Heart left ventricle (tissue), 13 donors: ENCODE results near the gene OXCT2.

Experiments used
- CTCF ChIP-seq, 12 donors: fragments of 200-600 bp; sonication (generic) in 4 of 12; IDR thresholded peaks; one replicate each; pipeline versions ENCODE4 v1.5.0 to v1.8.0; 2018 to 2022; ENCODE audit warnings: antibody characterized with exemption in 12 of 12, mild to moderate bottlenecking in 5 of 12
- POLR2A ChIP-seq, 2 donors: fragments of 450-650 bp; IDR thresholded peaks; one replicate each; pipeline ENCODE4 v1.6.1; 2017; ENCODE audit warnings: antibody characterized with exemption in 2 of 2, mild to moderate bottlenecking in 2 of 2, moderate library complexity in 2 of 2
- donor health status: ischemic (EF 13 %, LVEDD 7.1; RV severe dilation, severe dysfunction).
- donor health status: DM: no; HTN: yes; CAD: no.
- donor health status: DM: no; HTN: no; CAD: no.
- donor health status: ischemic (EF 25% LVEDD 6.9; RV normal size, moderate dysfunction).
- donor health status: ischemic (EF 25% LVEDD 5.7; RV mildly dilated, moderate dysfunction).
- donor health status: ischemic (EF 35%, LVEDD 5.7; RV mildly dilated, moderate dysfunction).
- donor health status: nonischemic (EF 11% LVEDD 7.7; RV severe dilation, severe dysfunction).
- donor health status: DM: yes; HTN: yes; CAD: no.
- donor health status: PGD.
- donor health status: ischemic (EF 29% LVEDD 5.4; RV normal size, mild dysfunction).
- donor health status: nonischemic (EF 23%, LVEDD 6.1; RV moderate dilation, normal function).

- TF ChIP-seq CTCF (IDR thresholded peaks at IDR 0.05) (no peak), POLR2A (IDR thresholded peaks at IDR 0.05) (no peak)
Measured at GRCh38 chr1:39727221-39727931, 43.8 kb downstream of the OXCT2 start.
